NCI-H2171 (cell line): ENCODE data around the gene NAA10.
A peak's percentile ranks its signal among the peaks of the same experiment; 100 is the strongest.

ENCODE experiments used
- DNase-seq: peaks from one replicate; lab custom pipeline; 2025; lab: John Stamatoyannopoulos, UW

The NAA10 gene

GRCh38 chrX:153884590-153884989 is 50.2 kb downstream of the NAA10 start:
- DNase-seq = peak; percentile 34

DNA sequence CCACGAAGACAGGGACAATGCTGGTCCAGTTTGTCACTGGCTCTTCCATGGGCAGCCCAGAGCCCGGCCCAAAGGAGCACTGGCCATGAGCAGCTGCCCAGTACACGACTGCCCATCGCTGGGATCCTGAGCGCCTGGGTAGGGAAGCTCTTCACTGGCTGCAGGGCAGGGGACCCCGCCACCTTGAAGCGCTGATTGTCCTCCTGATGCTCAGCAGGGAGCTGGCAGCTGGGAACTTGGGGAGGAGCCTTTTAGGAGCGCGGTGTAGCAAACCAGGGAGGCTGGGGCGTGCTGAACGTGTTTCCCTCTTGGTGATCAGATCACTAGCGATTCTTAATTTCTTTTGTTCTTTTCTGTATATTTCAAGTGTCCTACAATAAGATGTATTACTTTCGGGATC is 50.7 kb downstream of the NAA10 start:
- no peak for DNase-seq

- DNase-seq = no peak
Measured at GRCh38 chrX:153883163-153883843, 51.5 kb downstream of the NAA10 start.

- DNase-seq = no peak
Measured at GRCh38 chrX:153882557-153882956, 52.3 kb downstream of the NAA10 start.

DNA sequence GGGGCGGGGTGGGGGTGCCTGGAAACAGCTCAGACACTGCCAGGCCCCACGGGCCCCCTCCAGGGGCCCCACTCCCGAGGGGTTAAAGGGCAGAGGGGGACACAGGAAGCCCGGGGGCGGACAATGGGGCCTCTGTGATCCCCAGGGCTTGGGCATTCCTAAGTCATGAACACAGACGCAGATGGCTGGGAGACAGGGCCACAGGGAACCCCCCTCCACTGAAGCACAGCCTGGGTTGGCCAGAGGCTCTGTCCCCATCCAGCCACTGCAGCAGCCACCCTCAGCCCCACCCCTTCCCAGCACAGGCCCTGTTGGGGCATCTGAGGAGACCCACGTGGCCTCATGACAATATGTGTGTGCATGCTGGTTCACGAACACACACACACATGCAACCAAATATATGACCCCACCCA is 52.7 kb downstream of the NAA10 start:
- no peak for DNase-seq

- no peak for DNase-seq
Measured at GRCh38 chrX:153881281-153881680, 53.6 kb downstream of the NAA10 start.

DNA sequence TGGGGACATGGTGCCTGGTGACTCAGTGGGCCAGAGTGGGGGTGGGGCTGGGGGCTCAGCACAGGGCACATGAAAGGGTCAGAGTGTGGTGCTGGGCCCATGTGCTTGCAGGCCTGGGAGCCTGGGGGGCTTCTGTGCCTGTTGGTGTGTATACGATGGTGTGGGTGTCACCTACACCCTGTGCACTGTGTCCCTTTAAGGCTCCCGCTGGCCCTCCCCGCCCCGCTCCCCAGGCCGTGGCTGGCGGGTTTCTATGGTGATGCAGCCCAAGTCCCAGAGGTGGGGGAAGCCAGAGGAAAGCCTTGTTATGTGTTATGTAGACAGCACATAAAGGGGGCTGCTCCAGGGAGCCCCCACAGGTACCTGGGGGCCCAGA is 54.4 kb downstream of the NAA10 start:
- no peak for DNase-seq

GRCh38 chrX:153879741-153880439 is 54.9 kb downstream of the NAA10 start:
- DNase-seq = no peak
